Neural progenitor cell (in vitro differentiated cells): Measurements from ENCODE around the gene GALE. TPM values are rescaled to one million over a fixed set of nuclear protein-coding genes. Genes with fewer than 3 reads are reported as not detected.
"Not testable (repeated sequence)": the region's sequence is repeated elsewhere in the genome, so short reads cannot be mapped to it uniquely, and the experiment has no call there.

ENCODE experiments used
- DNase-seq: peaks from one replicate; pipeline ENCODE4 v3.0.0-alpha.2; 2016; ENCODE audit warnings: low spot score
- H2AFZ ChIP-seq: fragments of 200-600 bp; sonication (generic); replicated peaks from 2 replicates; pipeline ENCODE4 v1.6.1; 2016; ENCODE audit warnings: antibody characterized with exemption
- H3F3A ChIP-seq: fragments of 200-600 bp; sonication (generic); 2 replicates; pipeline ENCODE4 v1.6.1; 2016; ENCODE audit warnings: antibody characterized with exemption, low read depth
- H3K27ac ChIP-seq: fragments of 200-600 bp; sonication (generic); 2 replicates; pipeline ENCODE4 v1.5.1; 2016; ENCODE audit warnings: mild to moderate bottlenecking
- H3K27me3 ChIP-seq: fragments of 200-600 bp; sonication (generic); 2 replicates; pipeline ENCODE4 v1.6.1; 2016; ENCODE audit warnings: mild to moderate bottlenecking, moderate library complexity
- H3K36me3 ChIP-seq: fragments of 200-600 bp; sonication (generic); 2 replicates; pipeline ENCODE4 v1.5.1; 2016
- H3K4me1 ChIP-seq: fragments of 200-600 bp; sonication (generic); 2 replicates; pipeline ENCODE4 v1.6.1; 2016; ENCODE audit warnings: mixed run types
- H3K4me2 ChIP-seq: fragments of 200-600 bp; sonication (generic); 2 replicates; pipeline ENCODE4 v1.6.1; 2016
- H3K4me3 ChIP-seq: fragments of 200-600 bp; sonication (generic); 2 replicates; pipeline ENCODE4 v1.5.1; 2016
- H3K79me2 ChIP-seq: fragments of 200-600 bp; sonication (generic); 2 replicates; pipeline ENCODE4 v1.6.1; 2016; ENCODE audit warnings: low read depth
- H3K9ac ChIP-seq: fragments of 200-600 bp; sonication (generic); 2 replicates; pipeline ENCODE4 v1.6.1; 2016
- H3K9me3 ChIP-seq: fragments of 200-600 bp; sonication (generic); 2 replicates; pipeline ENCODE4 v1.5.1; 2016; ENCODE audit warnings: low read depth
- H4K20me1 ChIP-seq: fragments of 200-600 bp; sonication (generic); 2 replicates; pipeline ENCODE4 v1.6.1; 2016; ENCODE audit warnings: low read depth
- H3K27ac Mint-ChIP-seq: 3 replicates; pipeline ENCODE4 v1.8.0; 2021; ENCODE audit warnings: mixed read lengths
- H3K27me3 Mint-ChIP-seq: 2 replicates; pipeline ENCODE4 v1.8.0; 2022; ENCODE audit warnings: low read depth, mild to moderate bottlenecking, inconsistent platforms, moderate library complexity, mixed read lengths; ENCODE audit not compliant: insufficient read depth
- H3K36me3 Mint-ChIP-seq: 3 replicates; pipeline ENCODE4 v1.8.0; 2021; ENCODE audit warnings: mixed read lengths
- H3K4me1 Mint-ChIP-seq: 3 replicates; pipeline ENCODE4 v1.8.0; 2021; ENCODE audit warnings: mixed read lengths
- H3K4me3 Mint-ChIP-seq: 3 replicates; pipeline ENCODE4 v1.8.0; 2021; ENCODE audit warnings: mild to moderate bottlenecking, moderate library complexity, mixed read lengths
- H3K9me3 Mint-ChIP-seq: 3 replicates; pipeline ENCODE4 v1.8.0; 2020; ENCODE audit warnings: mixed read lengths
- CTCF ChIP-seq: fragments of 200-600 bp; sonication (generic); IDR thresholded peaks from 2 replicates; pipeline ENCODE4 v1.5.1; 2017; ENCODE audit warnings: antibody characterized with exemption, mild to moderate bottlenecking
- EZH2 ChIP-seq: fragments of 200-600 bp; sonication (generic); IDR thresholded peaks from 2 replicates; pipeline ENCODE4 v1.6.1; 2017; ENCODE audit warnings: antibody characterized with exemption, mild to moderate bottlenecking, moderate library complexity
- EZH2phosphoT487 ChIP-seq: fragments of 200-600 bp; sonication (generic); IDR thresholded peaks from 2 replicates; pipeline ENCODE4 v1.6.1; 2017; ENCODE audit warnings: antibody characterized with exemption
- total RNA-seq: library from RNA; depleted of rRNA; stranded (reverse); fragments of >200 nt; gene quantifications from 2 replicates; pipeline ENCODE4 v1.2.3, GENCODE V29; 2015; ENCODE audit warnings: low replicate concordance

GALE gene
- total RNA-seq, 1 donor from 2014 or later = 15.6 TPM

- Mint-ChIP-seq H3K4me3 (peak overlapping the region; percentile 80), H3K4me1 (peaks cover 5% of the 10 kb centered on the region), H3K9me3 (no peaks in the 10 kb centered on the region), H3K36me3 (no peaks in the 10 kb centered on the region), H3K27ac (no peak overlapping the region), H3K27me3 (peaks cover 10% of the 10 kb centered on the region)
- Histone ChIP-seq H3K36me3 (no peaks in the 10 kb centered on the region), H2AFZ (peak overlapping the region; percentile 83), H3K27me3 (peaks cover 31% of the 10 kb centered on the region), H3K4me2 (peak overlapping the region; percentile 77), H3F3A (peaks cover 5% of the 10 kb centered on the region), H3K9ac (no peak overlapping the region), H4K20me1 (no peaks in the 10 kb centered on the region), H3K4me1 (peaks cover 4% of the 10 kb centered on the region), H3K27ac (no peak overlapping the region), H3K79me2 (no peaks in the 10 kb centered on the region), H3K9me3 (no peaks in the 10 kb centered on the region), H3K4me3 (peak overlapping the region; percentile 41)
- no peak for TF ChIP-seq EZH2
- TF ChIP-seq CTCF = no peak
- TF ChIP-seq EZH2phosphoT487 = no peak
- no peak for DNase-seq
Measured at GRCh38 chr1:23837908-23838307, 37.4 kb upstream of the GALE start.

- Histone ChIP-seq H3K27ac (no peak overlapping the region), H3K9ac (no peak overlapping the region), H3K4me3 (no peak overlapping the region), H3F3A (peaks cover 5% of the 10 kb centered on the region), H4K20me1 (no peaks in the 10 kb centered on the region), H3K36me3 (no peaks in the 10 kb centered on the region), H3K79me2 (no peaks in the 10 kb centered on the region), H3K4me2 (no peak overlapping the region), H3K9me3 (no peaks in the 10 kb centered on the region), H3K27me3 (peaks cover 31% of the 10 kb centered on the region), H2AFZ (no peak overlapping the region), H3K4me1 (peaks cover 4% of the 10 kb centered on the region)
- no peak for TF ChIP-seq EZH2phosphoT487
- no peaks in the 10 kb centered on the region for H3K9me3 Mint-ChIP-seq
- no peaks in the 10 kb centered on the region for H3K36me3 Mint-ChIP-seq
- H3K27me3 Mint-ChIP-seq = peaks cover 10% of the 10 kb centered on the region
- DNase-seq = no peak
- H3K27ac Mint-ChIP-seq = no peak overlapping the region
- peaks cover 5% of the 10 kb centered on the region for H3K4me1 Mint-ChIP-seq
- H3K4me3 Mint-ChIP-seq = no peak overlapping the region
Measured at GRCh38 chr1:23836037-23836436, 35.5 kb upstream of the GALE start.

DNA sequence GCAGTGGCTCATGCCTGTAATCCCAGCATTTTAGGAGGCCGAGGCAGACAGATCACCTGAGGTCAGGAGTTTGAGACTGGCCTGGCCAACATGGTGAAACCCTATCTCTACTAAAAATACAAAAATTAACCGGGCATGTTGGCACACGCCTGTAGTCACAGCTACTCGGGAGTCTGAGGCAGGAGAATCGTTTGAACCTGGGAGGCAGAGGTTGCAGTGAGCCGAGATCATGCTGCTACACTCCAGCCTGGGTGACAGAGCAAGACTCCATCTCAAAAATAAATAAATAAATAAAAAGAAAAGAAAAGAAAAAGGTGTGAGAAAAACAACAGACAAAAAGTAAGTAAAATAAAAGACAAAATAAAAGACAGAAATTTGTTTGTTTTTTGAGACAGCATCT, 33.6 kb upstream of the GALE start:
- not testable (repeated sequence) for H4K20me1 ChIP-seq, H3K27me3 Mint-ChIP-seq, H3K9me3 Mint-ChIP-seq, DNase-seq, H3K4me3 Mint-ChIP-seq, H3F3A ChIP-seq, H3K36me3 ChIP-seq, H3K4me1 Mint-ChIP-seq, H3K36me3 Mint-ChIP-seq, H3K9ac ChIP-seq, H2AFZ ChIP-seq, H3K9me3 ChIP-seq, H3K4me2 ChIP-seq, H3K4me1 ChIP-seq, H3K4me3 ChIP-seq, H3K27ac ChIP-seq, H3K27ac Mint-ChIP-seq, H3K79me2 ChIP-seq
- H3K27me3 ChIP-seq = peaks cover 31% of the 10 kb centered on the region

GRCh38 chr1:23827717-23828116, 27.2 kb upstream of the GALE start:
- Mint-ChIP-seq H3K27me3 (no peaks in the 10 kb centered on the region), H3K9me3 (no peaks in the 10 kb centered on the region), H3K4me1 (peaks cover 16% of the 10 kb centered on the region), H3K36me3 (no peaks in the 10 kb centered on the region), H3K4me3 (no peak overlapping the region), H3K27ac (no peak overlapping the region)
- Histone ChIP-seq H2AFZ (no peak overlapping the region), H3K27me3 (no peaks in the 10 kb centered on the region), H4K20me1 (peaks cover 1% of the 10 kb centered on the region), H3K36me3 (no peaks in the 10 kb centered on the region), H3K4me1 (peaks cover 11% of the 10 kb centered on the region), H3F3A (peaks cover 13% of the 10 kb centered on the region), H3K9ac (no peak overlapping the region), H3K9me3 (no peaks in the 10 kb centered on the region), H3K4me2 (no peak overlapping the region), H3K4me3 (no peak overlapping the region), H3K27ac (no peak overlapping the region), H3K79me2 (peaks cover 17% of the 10 kb centered on the region)
- TF ChIP-seq EZH2 (no peak), CTCF (no peak), EZH2phosphoT487 (no peak)
- no peak for DNase-seq

DNA sequence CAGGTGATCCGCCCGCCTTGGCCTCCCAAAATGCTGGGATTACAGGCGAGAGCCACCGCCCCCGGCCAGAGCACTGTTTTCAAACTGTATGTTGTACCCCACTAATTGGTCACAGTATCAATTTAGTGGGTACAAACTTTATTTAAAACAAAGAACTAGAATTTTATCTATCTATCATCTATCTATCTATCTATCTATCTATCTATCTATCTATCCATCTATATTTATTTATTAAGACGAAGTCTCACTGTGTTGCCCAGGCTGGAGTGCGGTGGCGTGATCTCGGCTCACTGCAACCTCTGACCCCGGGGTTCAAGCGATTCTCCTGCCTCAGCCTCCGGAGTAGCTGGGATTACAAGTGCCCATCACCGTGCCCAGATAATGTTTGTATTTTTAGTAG, 26.0 kb upstream of the GALE start:
- H3K27ac ChIP-seq, H4K20me1 ChIP-seq, DNase-seq, H2AFZ ChIP-seq, H3K27ac Mint-ChIP-seq, H3K9me3 ChIP-seq, H3K9ac ChIP-seq, H3K4me2 ChIP-seq, H3K36me3 Mint-ChIP-seq, H3K27me3 Mint-ChIP-seq, H3K9me3 Mint-ChIP-seq, H3K27me3 ChIP-seq, H3K4me3 ChIP-seq, H3K4me3 Mint-ChIP-seq, H3K36me3 ChIP-seq: not testable (repeated sequence)
- peaks cover 16% of the 10 kb centered on the region for H3K4me1 Mint-ChIP-seq
- Histone ChIP-seq H3K4me1 (peaks cover 11% of the 10 kb centered on the region), H3K79me2 (peaks cover 17% of the 10 kb centered on the region), H3F3A (peaks cover 13% of the 10 kb centered on the region)
